Glomerular visceral epithelial cell (primary cell): Measurements from ENCODE around the gene NADK2.
"Not testable (repeated sequence)": the region's sequence is repeated elsewhere in the genome, so short reads cannot be mapped to it uniquely, and the experiment has no call there.

ENCODE experiments used
- DNase-seq: peaks from one replicate; pipeline ENCODE4 v3.0.0-alpha.2; 2016; ENCODE audit errors: extremely low spot score

Gene NADK2, protein sequence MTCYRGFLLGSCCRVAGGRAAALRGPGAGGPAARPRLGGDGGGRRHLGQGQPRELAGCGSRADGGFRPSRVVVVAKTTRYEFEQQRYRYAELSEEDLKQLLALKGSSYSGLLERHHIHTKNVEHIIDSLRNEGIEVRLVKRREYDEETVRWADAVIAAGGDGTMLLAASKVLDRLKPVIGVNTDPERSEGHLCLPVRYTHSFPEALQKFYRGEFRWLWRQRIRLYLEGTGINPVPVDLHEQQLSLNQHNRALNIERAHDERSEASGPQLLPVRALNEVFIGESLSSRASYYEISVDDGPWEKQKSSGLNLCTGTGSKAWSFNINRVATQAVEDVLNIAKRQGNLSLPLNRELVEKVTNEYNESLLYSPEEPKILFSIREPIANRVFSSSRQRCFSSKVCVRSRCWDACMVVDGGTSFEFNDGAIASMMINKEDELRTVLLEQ

DNA sequence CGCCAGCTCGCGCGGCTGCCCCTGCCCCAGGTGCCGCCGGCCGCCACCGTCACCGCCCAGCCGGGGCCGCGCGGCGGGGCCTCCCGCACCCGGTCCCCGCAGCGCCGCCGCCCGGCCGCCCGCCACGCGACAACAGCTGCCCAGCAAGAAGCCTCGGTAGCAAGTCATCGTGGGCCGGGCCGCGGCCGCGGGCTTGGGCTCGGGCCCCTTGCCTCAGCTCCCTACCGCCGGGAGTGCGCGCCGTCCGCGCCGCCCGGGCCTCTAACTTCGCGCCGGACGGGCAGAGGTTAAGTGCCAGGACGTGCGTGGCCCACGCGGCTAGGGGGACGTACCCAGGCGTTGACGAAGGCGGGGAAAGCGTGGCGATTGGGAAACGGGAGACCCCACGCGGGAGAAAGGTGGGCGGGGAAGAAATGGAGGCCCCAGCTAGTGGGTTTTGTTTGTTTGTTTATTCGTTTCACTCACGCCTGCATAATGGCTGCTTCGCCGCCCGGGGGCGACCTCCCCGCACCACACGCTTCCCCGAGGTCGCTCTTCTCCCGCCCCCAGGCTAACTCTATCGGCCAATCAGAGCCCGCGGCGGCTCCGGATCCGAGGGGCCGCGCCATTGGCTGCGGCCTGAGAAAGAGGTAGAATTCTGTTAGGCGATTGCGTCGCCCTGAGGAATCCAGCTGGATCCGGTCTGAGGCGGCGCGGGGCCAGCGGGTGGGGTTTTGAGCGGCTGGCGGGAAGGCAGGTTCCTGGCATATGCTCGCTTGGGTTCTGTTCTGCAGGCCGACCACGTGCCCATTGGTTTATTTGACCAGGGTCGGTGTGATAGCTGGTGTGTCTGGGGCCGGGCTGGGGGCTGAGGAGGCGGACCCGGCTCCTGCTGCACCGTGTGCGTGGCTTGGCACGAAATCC lies at the start of gene NADK2:
TSS of gene NADK2 (minus strand) at position 295 of the 903 bp plus-strand sequence. CDS start at position 168, 127 bp downstream.
- peak; percentile 98 for DNase-seq

DNA sequence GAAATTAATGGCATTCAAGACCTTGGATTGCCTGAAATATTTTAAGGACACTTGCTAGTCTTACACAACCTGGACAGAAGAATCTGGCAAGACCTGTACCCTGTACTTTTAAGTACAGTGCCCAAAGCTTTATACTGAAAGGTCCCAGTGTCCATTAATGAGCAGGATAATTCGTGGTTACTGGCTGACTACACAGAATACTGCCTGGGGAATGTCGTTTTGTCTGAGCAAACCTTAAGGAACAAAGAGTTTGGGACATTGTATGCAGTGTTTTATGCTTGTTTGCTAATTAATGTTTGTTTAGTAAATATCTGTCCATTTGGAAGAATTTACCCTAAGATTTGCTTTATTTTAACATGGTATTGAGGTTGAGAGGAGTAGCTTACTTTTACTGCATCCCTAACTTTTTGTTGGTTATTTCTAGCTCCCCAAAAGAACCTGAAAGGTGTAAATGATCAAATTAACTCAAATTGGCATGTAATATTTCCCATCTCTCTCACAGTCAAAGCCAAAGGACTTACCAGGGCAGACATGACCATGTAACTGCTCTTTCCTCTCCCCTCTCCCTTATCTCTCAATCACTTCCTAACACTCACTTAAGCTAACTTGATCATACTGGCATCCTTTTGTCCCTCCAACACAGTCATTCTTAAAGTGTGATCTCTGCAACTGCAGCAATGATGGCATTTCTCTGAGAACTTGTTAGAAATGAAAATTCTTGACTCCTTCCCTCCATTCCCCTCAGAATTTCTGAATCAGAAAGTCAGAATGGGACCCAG lies 44.3 kb upstream of the NADK2 start:
- DNase-seq = no peak

DNA sequence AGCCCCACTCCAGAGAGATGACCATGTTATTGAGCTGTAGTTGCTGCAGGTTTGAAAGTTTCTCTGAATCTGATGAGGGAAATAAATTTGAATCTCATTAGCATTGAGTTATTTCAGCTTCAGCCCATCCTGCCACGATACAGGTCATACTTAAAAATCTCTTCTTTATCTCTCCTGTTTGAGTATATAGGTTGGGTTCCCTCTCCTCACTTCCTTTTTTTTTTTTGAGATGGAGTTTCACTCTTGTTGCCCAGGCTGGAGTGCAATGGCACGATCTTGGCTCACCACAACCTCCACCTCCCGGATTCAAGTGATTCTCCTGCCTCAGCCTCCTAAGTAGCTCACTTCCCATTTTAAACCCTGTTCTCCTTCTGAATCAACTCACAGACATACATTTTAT lies 42.0 kb upstream of the NADK2 start:
- not testable (repeated sequence) for DNase-seq

DNA sequence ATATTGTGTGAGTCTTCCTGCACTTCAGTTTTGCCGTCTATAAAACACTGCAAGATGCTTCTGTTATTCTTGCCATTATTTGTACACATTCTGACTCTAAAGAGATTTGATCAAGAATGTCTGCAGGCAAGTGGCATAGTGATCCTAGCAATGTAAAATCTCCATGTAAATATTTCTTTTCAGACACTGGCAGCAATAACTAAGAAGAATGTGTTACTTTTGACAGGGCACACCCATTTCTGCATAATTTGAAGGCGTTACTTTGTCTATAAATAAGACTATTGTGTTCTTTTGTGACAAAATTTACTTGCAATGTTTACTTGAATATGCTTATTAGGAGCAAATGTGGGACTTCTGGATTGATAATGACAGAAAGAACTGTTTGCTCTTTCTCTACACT lies 39.9 kb upstream of the NADK2 start:
- DNase-seq = no peak

DNA sequence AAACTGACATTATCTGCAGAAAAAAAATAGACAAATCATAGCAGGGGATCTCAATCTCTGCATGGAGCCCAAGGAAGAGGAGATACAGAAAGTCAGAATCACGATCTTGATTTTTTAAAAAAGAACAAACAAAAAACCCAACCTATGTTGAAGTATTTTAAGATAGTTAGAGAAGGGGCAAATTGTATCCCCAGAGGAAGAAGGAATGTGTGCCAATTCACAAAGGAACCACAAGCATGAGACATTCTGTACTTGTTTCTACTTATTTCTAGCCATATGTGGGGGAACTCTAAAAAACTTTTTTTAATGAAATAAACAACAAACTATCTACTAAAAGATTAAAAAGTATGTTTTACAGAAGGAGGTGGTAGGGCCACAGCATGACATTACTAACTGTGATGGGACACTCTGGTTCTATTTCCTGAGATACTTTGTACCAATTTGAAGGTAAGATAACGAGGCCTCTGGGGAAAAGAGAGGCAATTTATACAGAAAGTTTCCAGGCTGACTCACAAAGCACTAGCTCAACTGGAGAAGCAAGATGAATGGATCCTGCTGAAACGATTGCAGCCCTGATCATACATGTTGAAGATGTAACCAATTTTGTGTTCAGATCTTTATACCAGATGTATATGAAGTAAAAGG lies 37.5 kb upstream of the NADK2 start:
- DNase-seq = no peak

DNA sequence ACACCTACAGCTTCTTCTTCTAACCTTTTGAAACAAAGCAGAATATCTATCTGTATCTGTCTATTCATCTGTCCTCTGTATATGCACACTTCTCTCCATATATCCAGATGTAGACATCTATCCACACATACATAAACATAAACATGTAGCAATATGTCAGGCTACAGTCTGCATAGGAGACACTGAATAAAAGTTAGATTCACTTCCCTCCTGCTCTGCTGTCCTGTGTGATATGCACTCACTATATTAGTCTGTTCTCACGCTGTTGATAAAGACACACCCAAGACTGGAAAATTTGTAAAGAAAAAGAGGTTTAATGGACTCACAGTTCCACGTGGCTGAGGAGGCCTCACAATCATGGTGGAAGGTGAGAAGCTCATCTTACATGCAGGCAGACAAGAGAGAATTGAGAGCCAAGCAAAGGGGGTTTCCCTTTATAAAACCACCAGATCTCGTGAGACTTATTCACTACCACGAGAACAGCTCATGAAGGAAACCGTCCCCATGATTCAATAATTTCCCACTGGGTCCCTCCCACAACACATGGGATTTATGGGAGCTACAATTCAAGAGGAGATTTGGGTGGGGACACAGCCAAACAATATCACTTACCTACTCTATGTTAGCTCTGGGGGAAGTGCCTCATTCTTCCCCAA lies 35.9 kb upstream of the NADK2 start:
- no peak for DNase-seq

DNA sequence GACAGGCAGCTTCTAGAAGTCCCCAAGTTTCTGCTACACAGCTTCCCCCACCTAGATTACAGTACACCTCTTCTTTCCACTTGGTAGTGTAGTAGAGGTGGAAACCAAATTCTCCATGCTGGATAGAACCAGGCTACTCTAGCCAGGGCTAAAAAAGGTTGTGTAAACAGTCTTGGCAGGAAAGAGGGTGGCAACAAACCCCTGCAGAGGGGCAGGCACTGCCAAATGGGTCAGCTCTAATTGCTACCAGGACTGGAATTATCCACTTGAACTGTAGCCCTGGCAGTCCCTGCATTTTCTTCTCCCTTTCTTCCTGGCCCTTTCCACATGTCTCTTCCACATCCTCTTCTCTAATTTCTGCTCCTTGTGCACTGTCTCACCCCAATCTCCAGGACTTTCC lies 35.1 kb upstream of the NADK2 start:
- DNase-seq = no peak

DNA sequence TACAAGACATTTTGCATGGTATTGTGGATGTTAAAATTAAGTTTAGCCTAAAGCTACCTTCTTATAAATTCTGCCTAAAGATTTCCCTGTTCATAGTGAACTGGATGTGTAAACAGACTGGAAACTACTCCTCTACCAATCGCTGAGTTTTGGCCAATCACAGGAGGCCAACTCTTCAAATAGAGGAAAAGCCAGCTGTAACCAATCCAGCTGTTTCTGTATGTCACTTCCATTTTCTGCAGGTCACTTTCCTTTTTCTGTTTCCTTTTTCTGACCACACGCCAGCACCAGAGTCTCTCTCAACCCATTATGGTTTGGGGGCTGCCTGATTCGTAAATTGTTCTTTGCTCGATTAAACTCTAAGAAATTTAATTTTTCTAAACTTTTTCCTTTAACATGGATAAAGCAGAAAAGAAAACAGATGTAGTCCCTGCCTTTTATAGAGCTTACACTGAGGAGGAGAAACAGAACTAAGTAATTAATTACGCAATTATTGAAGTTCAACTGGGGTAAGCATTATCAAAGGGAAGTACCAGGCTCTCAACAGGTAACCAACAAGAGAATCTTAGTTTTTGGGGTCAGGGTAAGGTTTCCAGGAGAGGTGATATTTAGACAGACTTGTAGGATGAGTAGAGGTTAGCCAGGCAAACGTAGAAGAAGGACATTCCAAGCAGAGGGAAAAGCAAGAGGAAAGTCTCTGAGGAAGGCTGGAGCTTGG lies 32.2 kb upstream of the NADK2 start:
- no peak for DNase-seq

DNA sequence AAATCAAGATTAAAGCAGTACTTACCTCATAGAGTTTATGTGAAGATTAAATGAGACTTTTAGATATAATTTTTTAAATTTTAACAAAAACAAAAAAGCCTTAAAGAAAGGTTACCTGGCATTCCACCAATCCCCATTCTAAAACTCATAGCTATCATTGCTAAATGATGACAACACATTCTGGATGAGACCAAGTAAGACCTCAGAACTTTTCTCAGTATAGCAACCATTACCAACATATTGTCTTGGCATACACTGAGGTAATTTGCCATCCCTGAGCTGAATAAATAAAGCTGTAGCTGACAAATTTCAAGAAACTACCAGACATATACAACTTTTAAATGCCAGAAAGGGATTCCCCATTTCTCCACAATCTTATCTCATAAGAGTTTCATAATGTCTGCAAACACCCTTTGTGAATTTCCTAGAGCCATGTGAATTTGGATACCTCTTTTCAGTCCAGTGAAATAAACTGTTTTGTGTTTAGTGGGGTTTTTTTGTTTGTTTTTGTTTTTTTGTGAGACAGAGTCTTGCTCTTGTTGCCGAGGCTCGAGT lies 30.5 kb upstream of the NADK2 start:
- no peak for DNase-seq

DNA sequence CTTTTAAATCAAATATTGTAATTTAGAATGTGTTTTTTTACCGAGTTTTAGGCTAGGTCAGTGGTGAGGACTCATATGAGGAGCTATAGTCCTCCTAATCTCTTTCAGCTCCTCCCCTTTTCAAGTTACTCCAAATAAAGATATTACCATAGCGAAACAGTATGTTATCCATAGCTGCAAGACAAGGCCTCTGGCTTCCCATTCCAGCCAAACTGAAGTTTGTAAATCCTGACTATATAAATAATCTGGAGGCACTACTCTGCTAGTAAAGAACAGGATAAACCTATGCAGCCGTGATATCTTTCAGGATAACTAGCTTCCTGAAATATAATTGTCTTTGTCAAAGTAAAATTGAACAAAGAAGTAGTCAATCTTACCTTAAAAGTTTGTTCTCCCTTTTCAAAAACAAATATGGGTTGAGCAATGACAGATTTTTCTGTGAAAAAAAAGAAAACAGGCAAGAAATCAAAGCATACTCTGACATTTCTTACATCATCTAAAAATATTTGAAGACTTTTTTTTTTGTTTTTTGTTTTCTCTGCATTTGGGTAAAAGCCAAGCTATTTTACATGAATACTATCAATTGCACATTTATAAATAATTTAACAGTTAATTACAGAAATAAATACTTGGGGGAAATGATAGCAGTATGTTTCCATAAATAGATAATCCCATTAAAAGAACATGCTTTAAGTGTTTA lies 29.3 kb upstream of the NADK2 start:
- DNase-seq = no peak

DNA sequence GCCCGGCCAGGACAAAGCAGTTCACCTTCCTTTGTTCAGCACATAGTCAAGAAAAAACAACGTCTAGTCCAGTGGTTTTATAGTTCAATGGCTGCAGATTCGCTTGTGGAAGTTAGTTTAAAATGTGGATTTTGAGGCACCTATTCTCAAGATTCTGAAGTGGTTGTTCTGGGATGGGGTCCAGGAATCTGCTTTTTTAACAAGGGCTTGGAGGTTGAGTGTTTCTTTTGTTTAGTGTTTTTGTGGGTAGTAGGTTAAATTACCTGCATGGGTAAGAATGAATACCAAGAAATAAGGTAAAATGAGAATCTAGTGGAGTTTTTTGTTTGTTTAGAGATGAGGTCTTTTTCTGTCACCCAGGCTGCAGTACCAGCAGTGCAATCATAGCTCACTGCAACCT lies 28.4 kb upstream of the NADK2 start:
- DNase-seq = no peak

DNA sequence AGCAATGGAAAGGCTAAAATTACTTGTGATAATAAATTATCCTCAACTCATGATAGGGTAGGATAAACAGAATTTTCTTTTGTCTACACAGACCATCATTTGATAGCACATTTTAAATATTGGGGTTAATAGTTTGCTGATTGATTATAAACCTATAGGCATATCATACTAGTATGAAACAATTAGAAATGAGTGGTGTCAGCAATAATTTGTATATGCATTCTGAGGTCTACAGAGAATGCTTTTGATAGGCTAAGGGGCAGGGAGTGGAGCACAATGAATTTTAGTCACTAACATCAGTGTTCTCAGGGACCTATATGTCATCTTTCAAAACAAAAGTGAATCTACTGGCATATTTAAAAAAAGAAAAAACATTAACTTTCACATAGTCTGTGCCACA lies 27.8 kb upstream of the NADK2 start:
- no peak for DNase-seq

DNA sequence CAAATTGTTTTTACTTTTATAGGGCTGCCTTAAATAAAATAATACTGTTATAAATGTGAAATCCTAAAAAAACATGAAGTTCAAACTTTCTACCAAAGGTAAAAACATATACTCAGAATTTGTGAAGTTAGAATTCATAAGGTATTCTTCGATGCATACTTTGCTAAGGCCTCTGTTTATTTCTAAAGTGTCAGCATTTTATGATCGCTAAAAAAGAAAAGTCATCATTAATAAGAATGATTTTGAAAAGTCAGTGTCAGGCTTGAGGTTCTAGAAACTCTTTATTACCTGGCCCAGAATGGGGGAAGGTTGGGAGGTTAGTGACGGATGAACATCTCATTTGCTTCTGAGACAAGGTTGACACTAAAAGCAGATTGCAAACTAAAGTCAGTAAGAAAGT lies 26.2 kb upstream of the NADK2 start:
- no peak for DNase-seq

DNA sequence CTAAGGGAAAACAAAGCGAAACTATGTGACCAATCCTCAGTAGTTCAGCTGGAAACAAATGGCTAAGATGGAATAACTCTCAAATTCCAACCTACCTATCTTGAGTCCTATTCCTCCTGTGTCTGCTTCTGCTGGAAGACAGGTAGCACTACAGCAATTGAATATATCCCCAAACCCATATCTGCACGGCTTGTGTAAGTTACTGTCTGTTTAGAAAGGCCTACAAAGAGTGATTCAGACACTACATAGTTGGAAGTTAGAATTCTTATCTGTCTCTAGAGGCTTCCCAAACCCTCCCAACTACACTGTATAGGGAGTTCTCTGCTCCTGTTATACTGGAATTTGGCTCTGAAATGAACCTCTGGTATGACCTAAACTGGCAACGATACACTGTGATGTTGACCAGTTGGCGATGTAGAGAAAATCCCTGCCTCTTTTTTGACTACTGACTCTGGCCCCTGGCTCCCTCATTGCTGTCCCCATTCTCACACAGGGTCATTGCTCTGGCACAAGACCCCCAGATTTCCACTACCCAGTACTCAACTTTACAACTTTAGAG lies 22.6 kb upstream of the NADK2 start:
- DNase-seq = no peak

DNA sequence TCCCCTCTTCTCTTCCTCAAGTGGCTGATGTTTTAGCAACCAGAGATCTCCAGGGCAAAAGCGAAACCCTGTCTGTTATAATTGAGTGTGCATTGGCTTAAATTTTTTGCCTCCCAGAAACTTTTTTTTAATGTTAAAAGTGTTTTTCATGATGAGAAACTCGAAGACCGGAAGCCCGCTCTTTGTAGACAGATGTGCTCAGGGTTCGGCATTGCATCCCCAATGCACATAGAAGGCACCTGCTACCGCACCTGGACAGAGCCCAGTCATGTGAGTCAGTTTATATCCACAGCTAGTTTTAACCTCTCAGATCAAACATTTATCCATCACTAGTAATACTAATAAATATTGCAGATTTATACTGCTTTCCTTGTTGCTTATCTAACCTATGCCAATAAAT lies 19.5 kb upstream of the NADK2 start:
- DNase-seq = no peak

DNA sequence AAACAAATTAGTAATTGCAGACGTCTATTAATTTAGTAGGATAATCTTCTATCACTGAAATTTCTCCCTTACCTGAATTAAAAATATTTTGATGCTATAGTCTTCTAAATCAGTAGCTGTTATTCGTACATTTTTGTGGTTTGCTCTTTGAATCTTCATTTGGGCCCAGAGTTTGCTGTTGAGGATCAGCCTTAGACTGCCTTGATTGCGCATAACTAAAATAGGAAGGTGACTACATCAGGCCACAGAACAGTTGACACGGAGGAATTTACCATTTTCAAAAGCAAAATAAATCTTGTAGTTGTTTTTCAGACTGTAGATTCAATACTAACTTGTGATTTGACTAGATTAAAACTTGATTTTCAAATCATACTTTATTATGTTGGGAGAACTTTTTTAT lies 11.8 kb upstream of the NADK2 start:
- no peak for DNase-seq

DNA sequence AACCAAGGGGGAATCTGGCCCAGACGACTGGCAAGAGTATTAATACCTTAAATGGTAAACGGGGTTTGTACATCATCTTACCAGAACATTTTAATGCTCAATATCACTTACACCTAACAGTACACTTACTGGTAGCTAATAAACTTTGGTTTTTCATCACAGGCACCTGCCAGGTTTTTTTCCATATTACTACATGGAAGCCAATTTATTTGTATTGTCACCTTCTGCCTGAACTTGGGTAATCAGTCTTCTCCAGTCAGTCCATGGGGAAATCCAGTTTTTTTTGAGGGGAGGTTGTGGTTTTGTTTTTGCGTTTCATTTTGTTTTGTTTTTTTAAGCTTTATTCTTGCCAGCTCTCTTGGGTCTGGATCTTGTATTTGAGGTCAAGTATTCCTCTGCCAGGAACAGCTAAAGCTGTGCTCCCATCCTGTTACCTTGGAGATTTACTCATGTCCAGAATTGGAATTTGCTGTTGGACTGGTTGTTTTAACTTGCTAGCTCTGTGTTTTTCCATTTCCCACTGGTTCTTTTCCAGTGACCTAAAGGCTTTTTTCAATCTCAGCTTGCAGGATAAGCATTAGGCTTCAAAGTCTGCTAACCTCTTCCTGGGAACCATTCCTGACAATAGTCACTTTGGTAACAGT lies 11.1 kb upstream of the NADK2 start:
- no peak for DNase-seq

DNA sequence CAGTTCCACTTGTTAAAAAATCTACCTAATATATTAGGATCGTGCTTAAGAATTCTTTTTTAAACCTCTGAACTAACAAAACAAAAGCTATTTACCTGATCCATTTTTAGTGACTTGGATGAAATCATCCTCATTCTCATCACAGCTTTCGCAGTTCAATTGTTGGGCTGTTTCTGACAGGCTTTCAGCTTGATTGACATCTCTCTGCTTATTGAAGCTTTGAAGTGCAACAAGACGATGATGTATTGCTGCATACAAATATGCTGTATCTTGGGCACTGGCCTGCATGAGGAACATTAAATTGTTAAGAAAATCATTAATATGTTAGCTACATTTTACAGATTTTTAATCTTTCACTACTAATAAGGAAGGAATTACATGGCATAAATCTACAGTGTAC lies 9.5 kb upstream of the NADK2 start:
- DNase-seq = no peak

DNA sequence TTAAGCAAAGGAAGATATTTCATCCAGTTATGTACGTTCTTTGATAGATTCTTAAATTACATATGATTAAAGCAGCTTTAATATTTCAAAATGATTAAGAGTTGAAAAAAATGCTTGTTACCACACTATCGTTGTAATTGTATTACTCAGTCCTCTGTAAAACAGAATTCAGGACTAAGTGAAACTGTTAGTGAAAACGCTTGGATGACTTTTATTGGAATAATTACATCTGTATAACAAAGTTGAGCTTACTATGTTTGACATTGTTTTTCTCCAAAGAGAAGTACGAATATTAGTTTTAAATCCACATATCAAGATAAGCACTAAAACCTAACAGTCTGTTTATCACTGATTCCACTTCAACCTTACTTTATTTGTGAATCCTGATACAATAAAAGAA lies 8.7 kb upstream of the NADK2 start:
- DNase-seq = no peak
